Activated CD4-positive, alpha-beta T cell treated with anti-CD3 and anti-CD28 coated beads for 4 hours (primary cell): ENCODE measurements around the gene DPF3.

Experiments
- DNase-seq, 2 donors: peaks; one replicate each; pipeline ENCODE4 v3.0.0-alpha.2; 2020

Gene DPF3

GRCh38 chr14:72636094-72636493 is 257.8 kb downstream of the DPF3 start:
- DNase-seq: no peak

DNA sequence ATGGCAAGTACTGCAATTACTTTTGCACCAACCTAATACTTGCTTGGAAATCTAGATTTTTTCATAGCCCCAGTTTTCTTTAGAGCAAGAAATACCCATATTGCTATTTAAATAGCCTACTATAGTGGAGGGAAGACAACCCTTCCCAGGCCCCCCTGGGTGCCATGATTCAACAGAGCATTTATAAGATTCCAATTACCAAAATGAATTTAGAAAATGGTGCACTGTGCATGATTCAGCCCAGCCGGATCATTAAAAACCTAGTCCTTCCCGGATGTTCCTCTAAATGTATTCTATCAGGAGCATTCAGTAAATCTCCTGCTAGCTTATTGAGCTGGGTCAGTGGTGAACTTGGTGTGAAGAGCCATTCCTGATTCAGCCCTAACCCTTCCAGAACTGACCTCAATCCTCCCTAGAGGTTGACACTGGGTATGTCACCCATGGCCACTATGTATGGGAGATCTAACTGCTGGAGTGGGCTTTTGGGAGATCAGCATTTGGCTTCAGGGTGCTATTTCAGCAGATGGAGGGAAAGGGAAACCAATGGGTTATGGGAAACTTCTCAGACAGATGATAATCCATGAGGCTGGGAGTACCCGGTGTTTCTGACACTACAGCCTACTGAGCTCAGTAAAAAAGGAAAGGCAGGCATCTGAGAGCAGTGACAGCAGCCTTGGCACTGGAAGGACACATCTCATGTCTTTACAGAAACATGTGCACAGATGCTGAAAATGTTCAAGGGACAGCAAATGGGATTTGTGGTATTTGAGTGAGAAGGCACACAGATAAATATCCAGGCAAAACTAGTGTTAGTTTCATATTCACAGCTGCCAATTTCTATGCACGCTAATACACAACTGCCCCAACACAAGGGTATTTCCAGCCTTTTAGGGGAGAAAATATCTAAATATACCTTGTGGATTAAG is 258.9 kb downstream of the DPF3 start:
- no peak for DNase-seq

GRCh38 chr14:72633551-72633950 is 260.4 kb downstream of the DPF3 start:
- DNase-seq: no peak

- DNase-seq: no peak
These were observed 261.2 kb downstream of the DPF3 start for GRCh38 chr14:72632727-72633126.

DNA sequence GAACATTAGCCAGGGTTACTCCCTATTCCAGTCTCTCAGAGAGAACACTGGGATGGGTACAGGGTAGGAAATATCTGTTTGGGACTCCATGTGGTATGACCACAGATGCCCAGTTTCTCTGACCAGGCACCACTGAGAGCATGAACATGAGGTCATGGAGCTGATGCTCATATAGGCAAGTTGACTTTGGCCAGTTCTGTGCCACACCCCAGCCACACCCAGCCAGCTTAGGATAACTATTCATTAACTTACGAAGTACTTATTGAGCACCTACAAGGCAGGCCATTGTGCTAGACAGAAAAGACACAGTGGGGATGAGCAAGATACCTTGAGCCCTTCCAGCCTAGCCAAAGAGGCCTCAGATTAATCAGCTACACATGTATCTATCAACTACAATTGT is 262.5 kb downstream of the DPF3 start:
- DNase-seq: no peak

DNA sequence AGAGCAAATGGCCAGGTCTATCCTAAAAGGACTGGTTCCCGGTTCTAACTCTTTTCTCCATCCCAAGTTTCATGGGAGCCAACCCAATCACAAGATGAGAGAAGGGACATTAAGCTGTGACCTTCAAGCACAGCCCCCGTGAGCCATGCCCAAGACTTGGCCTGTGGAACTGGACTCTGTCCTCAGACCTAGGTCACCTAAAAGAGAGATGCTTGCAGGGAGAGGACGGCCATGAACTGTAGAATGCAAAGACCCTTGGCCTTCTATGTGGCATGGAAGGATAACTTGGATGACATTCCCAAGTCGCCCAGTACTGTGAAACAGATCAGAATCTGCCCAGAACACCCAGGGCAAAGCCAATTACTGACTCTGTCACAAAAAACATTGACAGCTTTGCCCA is 263.5 kb downstream of the DPF3 start:
- DNase-seq: no peak

GRCh38 chr14:72629534-72629933 is 264.4 kb downstream of the DPF3 start:
- no peak for DNase-seq

DNA sequence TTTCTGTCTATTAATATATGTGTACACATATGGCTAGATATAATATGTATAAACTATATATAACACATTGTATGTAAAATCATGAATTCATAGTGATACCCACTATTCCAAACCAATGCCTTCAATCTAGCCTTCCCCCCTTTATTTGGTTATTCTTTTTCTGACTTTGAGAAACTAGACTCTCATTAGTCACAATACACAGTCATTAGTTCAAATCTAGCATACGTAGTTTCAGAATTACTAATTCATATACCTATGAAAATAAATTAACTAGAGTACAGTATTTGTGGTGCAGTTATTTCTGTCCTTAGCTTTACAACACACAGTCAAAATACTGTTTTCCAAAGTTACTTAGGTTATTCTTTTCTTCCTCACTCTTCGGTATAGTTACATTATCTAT is 268.2 kb downstream of the DPF3 start:
- DNase-seq: no peak

GRCh38 chr14:72621387-72622065 is 272.4 kb downstream of the DPF3 start:
- DNase-seq: no peak

DNA sequence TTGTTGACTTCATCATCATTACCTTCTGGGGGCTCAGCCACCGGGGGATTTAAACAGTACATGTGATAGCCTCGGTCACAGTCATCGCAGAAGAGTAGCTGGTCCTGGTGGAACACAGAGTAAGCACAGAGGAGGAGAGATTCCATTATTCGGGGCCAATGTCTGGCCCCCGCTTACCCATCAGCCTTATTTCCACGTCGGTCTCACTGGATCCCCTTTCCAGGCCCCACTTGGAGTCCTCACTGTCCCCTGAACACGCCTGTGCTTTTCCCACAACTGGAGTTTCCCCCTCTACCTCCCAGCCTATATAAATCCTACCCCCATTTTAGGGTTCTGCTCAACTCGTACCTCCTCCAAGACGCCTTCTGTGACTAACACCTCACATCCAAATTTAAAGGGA is 274.0 kb downstream of the DPF3 start:
- DNase-seq: no peak

- DNase-seq: no peak
These were observed 274.8 kb downstream of the DPF3 start for GRCh38 chr14:72619111-72619571.

- no peak for DNase-seq
These were observed 275.5 kb downstream of the DPF3 start for GRCh38 chr14:72618424-72618823.

GRCh38 chr14:72617391-72618031 is 276.4 kb downstream of the DPF3 start:
- no peak for DNase-seq

DNA sequence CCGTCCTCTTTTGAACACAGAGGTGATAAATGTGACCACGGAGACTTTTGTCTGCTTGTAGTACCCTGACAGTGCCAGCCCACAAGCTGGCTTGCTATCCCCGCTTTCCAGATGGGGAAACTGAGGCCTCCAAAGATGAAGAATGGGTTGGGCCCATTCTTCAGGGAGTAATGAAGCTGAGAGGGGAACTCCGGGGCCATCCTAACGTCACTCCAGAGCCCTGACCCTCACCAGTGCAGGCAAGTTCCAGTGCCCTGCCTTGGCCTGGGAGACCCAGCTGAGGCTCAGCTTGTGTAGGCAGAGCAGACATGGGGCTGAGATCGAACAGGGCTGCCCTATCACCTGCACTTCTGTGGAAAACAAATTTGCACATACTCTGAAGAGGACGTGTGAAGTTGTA is 277.1 kb downstream of the DPF3 start:
- no peak for DNase-seq

- no peak for DNase-seq
These were observed 277.6 kb downstream of the DPF3 start for GRCh38 chr14:72616294-72616693.

DNA sequence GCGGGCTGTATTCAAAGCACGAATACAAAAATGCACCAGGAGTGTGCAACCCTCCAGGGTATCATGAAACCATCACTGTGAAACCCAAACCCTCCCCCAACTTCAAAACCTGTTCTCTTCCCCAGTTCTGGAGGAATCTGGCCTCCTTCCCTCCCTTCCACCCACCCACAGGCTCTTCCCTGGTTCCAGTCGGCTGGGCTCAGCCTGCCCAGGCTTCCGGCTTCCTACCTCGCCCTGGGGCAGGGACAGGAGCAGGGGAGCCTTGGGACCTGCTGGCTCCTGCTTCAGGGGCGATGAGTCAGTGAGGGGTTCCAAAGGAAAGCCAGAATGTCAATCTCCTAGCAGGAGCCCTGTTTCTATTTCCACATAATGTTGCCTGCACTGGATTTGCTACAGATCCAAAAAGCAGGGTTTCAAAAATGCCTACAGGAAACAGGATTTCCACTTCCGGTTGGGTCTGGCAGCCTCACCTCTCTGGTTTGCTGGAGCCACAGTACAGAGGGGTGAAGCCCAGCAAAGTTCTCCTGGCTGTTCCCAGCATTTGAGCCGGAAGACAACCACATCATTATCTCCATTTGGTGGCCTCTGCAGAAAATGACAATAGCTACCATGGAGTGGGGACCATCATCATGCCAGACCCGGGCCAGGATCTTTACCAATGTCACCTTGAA is 278.3 kb downstream of the DPF3 start:
- DNase-seq: no peak

DNA sequence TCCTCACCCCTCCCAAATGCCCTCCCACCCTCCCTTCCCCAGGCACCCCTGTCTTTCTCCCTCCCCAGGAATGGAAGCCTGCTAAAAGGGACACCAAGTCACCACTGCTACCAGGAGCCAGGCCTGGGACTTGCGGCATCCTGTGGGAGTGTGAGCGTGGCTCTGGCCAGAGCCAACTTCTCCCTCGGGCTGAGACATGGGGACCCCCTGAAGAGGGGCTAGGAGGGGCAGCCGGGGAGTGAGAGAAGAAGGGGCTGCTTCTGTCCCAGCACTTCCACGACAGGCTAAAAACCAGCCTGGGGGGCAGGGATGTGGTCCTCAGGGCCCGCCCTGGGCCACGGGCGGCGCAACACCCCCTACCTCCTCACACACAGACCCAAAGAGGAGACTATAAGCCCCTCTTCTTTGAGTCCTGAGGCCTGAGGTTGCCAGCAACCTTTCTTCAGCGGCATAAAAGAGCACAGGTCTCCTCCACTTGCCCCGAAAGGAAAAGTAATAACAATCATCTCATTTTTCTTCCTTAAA is 278.9 kb downstream of the DPF3 start:
- no peak for DNase-seq

DNA sequence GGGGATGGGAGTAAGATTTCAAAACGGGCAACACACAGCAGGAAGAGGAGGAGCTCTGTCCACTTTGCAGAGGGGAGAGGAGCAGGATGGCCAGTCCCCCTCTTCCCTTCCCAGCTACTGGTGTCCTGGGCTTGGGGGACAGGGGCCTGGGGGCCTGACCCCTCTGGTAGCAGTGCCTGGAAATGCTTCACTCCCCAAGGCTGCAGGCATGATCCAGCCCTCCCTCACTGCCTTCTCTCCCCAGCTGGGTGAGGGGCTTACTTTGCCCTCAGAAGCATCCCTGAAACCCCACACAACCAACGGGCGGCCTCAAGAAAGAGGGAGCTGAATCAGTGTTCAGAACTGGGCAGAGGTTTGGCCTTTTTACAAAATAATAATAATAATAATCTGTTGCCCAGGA is 279.5 kb downstream of the DPF3 start:
- no peak for DNase-seq

DNA sequence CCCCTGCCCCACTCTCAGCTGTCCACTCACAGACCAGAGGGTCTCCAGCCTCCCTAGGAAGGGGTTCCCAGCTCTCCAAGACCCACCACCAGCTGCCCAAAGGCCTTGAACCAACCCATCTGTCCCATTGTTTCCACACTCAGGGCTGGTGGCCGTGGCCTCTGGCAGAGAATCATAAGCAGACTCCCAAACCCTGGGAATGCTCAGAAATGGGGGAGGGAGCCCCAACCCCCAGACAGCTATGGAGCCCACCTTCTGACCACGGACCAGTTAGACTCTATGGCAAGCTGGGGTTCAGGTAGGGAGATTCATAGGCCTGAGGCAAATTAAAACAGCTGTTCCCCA is 280.0 kb downstream of the DPF3 start:
- no peak for DNase-seq

DNA sequence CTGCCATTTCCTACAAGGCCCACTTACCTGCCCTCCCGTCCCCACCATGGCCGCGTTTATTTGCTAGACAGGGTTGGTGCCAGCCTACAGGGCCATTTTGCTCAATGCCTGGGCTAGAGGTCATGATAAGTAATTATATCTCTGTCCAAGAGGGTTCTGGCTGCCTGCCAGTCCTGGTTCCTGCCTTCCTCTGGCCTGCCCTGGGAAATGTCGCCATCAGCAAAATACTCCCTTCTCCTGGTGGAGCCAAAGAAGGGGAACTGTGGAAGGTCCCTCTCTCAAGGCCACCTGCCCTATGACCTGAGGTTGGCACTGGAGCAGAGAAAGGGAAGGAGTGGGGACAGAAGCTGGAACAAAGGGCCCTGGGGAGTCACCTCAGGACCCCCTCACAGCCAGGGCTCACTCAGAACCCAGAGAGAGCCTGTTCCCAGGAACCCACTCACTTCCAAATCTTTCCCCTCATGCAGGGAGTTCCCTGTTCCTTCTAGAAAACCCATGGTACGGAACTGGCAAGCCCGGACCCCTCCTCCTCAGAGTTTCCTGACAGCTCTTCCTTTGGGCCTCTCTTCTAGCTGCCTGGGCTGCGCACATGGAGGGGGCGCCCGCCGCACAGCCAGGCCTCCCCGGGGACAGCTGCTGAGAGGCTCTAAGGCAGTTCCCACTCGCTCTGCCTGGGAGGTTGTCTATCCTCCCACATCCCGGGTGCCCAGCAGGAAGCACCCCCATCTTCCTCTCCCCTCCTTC is 280.5 kb downstream of the DPF3 start:
- DNase-seq: no peak

GRCh38 chr14:72612041-72612440 is 281.9 kb downstream of the DPF3 start:
- no peak for DNase-seq

- DNase-seq: no peak
These were observed 282.4 kb downstream of the DPF3 start for GRCh38 chr14:72611506-72611905.
